D721Med (cell line): Measurements from ENCODE around the gene NPAS3.

Experiments used
- DNase-seq: peaks from one replicate; pipeline ENCODE4 v3.0.0; 2011; ENCODE audit warnings: low spot score; ENCODE audit not compliant: insufficient read length
- FAIRE-seq: peaks from 2 replicates; lab custom pipeline; 2011; peaks lifted over from hg19 to GRCh38; lab: Jason Lieb, UNC
- TF ChIP-seq, protein P1 (sequence below): IDR thresholded peaks from 2 replicates; pipeline ENCODE4 v1.5.1; 2012; ENCODE audit warnings: mild to moderate bottlenecking, control low read depth; ENCODE audit not compliant: insufficient read depth; ENCODE audit errors: missing control alignments

Gene NPAS3

DNA sequence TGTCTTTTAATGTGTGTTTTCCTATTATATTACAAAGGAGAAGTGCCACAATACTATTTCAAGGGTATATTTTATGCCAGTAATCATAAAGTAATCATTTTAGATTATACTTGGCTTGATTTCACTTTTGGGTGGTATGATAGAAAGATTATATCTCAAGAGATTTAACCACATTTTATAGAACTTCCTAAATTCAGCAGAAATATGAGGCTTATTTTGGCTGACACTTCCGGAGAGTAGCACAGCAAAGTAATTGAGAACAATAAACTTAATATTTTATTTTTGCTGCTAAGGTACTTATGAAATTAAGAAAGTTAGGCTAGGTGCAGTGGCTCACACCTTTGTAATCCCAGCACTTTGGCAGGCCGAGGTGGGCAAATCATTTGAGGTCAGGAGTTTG lies 319.1 kb downstream of the NPAS3 start:
- TF ChIP-seq, protein P1, sequence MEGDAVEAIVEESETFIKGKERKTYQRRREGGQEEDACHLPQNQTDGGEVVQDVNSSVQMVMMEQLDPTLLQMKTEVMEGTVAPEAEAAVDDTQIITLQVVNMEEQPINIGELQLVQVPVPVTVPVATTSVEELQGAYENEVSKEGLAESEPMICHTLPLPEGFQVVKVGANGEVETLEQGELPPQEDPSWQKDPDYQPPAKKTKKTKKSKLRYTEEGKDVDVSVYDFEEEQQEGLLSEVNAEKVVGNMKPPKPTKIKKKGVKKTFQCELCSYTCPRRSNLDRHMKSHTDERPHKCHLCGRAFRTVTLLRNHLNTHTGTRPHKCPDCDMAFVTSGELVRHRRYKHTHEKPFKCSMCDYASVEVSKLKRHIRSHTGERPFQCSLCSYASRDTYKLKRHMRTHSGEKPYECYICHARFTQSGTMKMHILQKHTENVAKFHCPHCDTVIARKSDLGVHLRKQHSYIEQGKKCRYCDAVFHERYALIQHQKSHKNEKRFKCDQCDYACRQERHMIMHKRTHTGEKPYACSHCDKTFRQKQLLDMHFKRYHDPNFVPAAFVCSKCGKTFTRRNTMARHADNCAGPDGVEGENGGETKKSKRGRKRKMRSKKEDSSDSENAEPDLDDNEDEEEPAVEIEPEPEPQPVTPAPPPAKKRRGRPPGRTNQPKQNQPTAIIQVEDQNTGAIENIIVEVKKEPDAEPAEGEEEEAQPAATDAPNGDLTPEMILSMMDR, result no peak
- no peak for DNase-seq
- no peak for FAIRE-seq

DNA sequence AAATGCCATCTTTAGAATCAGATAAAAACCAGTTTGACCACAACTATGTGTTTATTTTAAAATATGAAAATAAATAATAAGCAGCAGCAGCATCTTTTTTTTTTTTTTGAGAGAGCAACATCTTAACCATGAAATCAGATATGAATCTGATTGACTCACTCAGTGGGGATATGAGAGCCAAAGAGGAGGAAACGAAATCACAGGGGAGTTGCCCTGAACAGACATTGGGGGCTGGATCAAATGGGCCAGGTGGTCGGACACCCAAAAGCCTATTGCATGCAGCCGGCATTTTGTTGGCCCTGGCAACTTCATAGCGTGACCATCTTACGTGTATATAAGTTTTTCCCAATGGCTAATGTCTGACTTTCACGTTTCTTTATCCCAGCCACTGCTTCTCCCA lies 321.1 kb downstream of the NPAS3 start:
- DNase-seq, result no peak
- TF ChIP-seq, protein P1, result no peak
- no peak for FAIRE-seq

DNA sequence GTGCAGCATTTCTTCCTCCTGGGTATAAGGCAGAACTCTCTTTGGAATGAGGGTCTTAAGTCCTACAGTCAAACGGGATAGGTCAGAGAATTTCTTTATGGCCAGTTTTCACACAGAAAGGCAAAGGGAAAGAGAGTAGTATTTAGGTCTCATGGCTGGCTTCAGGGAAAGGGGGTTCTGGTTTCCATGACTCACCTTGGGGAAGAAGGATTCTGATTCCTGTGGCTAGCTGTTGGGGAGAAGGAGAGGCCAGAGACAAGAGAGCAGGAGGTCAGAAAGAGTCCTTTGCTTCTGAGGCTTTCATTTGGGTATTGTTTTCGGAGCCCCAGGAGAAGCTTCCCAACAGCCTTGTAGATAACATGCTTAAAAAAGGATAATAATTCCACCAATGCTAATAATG lies 332.5 kb downstream of the NPAS3 start:
- TF ChIP-seq, protein P1, result no peak
- DNase-seq (no peak), FAIRE-seq (no peak)

DNA sequence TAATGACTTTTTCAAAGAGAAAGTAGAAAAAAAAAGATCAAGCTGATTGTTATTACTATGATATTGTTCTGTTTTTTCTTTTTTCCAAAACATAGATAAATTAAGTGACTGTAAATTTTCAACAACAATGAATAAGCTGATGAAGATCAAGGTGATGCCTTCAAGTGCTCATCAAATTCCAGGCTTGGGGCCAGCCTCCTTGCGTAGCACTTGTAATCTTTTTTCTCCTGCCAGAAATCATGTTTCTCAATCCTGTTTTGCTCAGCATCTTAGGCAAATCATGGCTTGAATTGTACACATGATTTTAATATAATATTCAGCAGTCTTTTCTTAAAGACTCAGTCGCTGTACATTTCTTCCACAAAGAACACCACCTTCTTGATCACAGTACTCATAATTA lies 333.2 kb downstream of the NPAS3 start:
- DNase-seq (no peak), FAIRE-seq (no peak)
- TF ChIP-seq, protein P1, result no peak

DNA sequence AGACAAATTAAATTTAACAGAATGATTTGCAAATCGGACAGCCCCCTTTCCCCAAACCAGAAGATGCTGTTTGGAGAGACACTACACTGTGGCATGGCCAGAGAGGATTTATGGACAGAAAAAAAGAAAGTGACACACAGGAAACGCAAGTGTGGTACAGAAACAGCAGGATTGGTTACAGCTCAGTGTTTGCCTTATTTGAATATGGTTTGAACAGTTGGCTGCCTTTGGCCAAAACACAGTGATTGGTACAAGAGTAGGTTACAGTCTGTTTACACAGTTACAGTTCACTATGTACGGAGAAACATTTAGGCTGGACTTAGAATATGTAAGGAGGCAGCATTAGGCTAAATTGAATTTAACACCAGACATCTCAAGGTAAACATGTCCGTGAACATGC lies 335.3 kb downstream of the NPAS3 start:
- no peak for FAIRE-seq
- TF ChIP-seq, protein P1, result no peak
- DNase-seq, result no peak

DNA sequence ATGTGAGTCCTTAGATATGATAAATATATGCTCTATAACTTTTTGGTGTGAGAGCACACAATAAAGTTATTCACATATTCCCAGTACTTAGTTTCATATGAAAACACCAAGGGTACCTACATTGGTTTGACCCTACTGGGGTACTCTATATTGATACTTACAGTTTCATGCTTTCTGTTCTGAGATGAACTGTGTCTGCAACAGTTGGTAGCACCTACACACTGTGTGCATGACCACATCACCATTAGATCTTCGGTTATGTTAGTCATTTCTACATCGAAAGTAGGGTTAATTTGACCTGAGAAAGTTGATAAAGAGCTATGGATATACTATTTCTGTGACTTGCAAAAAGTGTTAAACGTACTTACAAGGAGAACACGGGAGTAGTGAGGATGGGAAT lies 337.2 kb downstream of the NPAS3 start:
- DNase-seq, result no peak
- no peak for FAIRE-seq
- TF ChIP-seq, protein P1, result no peak

DNA sequence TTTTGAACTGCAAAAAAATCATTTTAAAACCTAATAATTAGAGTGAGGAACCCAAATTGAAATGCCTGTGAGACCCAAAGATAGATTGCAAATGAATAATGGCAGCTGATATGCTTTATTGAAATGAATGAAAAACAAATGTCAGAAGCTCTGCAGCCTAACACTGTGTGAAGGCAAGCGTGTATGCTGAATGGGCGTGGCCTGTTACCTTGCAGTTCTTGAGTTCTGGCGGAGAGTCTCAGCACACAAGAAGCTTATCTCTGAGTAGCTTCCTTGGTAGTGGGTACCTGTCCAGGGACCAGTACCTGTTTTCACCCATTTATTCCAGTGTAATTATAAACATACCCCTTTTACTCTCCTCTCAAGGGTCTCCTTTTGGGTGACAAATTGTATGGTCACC lies 341.2 kb downstream of the NPAS3 start:
- TF ChIP-seq, protein P1, result no peak
- DNase-seq (no peak), FAIRE-seq (no peak)
